ENCODE data around the gene FOCAD.

GRCh38 chr9:20713172-20713571 is 29.1 kb downstream of the FOCAD start:
- TF ChIP-seq POLR2A (IDR thresholded peaks at IDR 0.05; ENCODE audit: borderline replicate concordance, extremely low read depth, insufficient read depth, insufficient read length), result no peak
- no peak for TF ChIP-seq SRF (IDR thresholded peaks at IDR 0.05; ENCODE audit: low read depth)
- no peak for TF ChIP-seq RAD21 (IDR thresholded peaks at IDR 0.05; ENCODE audit: low read depth)
- TF ChIP-seq CTCF (IDR thresholded peaks at IDR 0.05 in 2 of 3, conservative IDR thresholded peaks at IDR 0.05 in 1 of 3; ENCODE audit: borderline replicate concordance in 1 of 3, insufficient read depth in 1 of 3, low read depth in 2 of 3, low read length in 2 of 3), result no peak
- TF ChIP-seq MAX (IDR thresholded peaks at IDR 0.05), result no peak

All from HCT116 (cell line).